Endothelial cell of umbilical vein (primary cell): ENCODE data around the gene TCF15. TPM values are rescaled to one million over a fixed set of nuclear protein-coding genes. Genes with fewer than 3 reads are reported as not detected.

ENCODE experiments used
- BruUV-seq: library from RNA; stranded (reverse); fragments of 400-500 nt; replicated peaks from 2 replicates; lab custom pipeline; 2021; lab: Mats Ljungman, UMichigan
- CTCF ChIA-PET: fragments of 300-600, 350-600 bp; sonication (Branson Sonifier 250); formaldehyde crosslinking; loops from one replicate; lab custom pipeline; 2021; ENCODE audit warnings: antibody characterized with exemption, inconsistent platforms; lab: Charles Lee
- POLR2A ChIA-PET: fragments of 300-600, 350-600 bp; sonication (Branson Sonifier 250); formaldehyde crosslinking; loops from one replicate; lab custom pipeline; 2021; ENCODE audit warnings: antibody characterized with exemption, inconsistent platforms; lab: Charles Lee
- DNase-seq: peaks from one replicate; pipeline ENCODE4 v3.0.0-alpha.2; 2011; ENCODE audit warnings: low read depth, low spot score
- FAIRE-seq: peaks from 2 replicates; lab custom pipeline; 2011; peaks lifted over from hg19 to GRCh38; lab: Jason Lieb, UNC
- H2AFZ ChIP-seq: 2 replicates; pipeline ENCODE4 v1.6.0; 2012; ENCODE audit warnings: low read depth, low read length, control low read depth, inconsistent platforms
- H3K27ac ChIP-seq: 2 replicates; pipeline ENCODE4 v1.5.1; 2011; ENCODE audit warnings: low read depth, mild to moderate bottlenecking, control low read depth, low read length, moderate library complexity; ENCODE audit not compliant: insufficient read depth
- H3K27me3 ChIP-seq, 2 experiments: 2 replicates each; pipeline versions ENCODE4 v1.6.0 to v1.6.1; 2011; ENCODE audit warnings: low read length in 2 of 2, mixed read lengths in 1 of 2; ENCODE audit not compliant: control insufficient read depth in 2 of 2, insufficient read depth in 2 of 2
- H3K36me3 ChIP-seq, 2 experiments: 2 replicates in 1 of 2; 3 replicates in 1 of 2; pipeline ENCODE4 v1.5.1; 2011; ENCODE audit warnings: low read length in 2 of 2, mild to moderate bottlenecking in 1 of 2, moderate library complexity in 1 of 2; ENCODE audit not compliant: control insufficient read depth in 2 of 2, insufficient read depth in 2 of 2; ENCODE audit errors: extremely low read depth in 1 of 2
- H3K4me1 ChIP-seq: 3 replicates; pipeline ENCODE4 v1.5.1; 2011; ENCODE audit warnings: mild to moderate bottlenecking, low read length; ENCODE audit not compliant: control insufficient read depth, insufficient read depth; ENCODE audit errors: extremely low read depth
- H3K4me2 ChIP-seq: 2 replicates; pipeline ENCODE4 v1.6.1; 2011; ENCODE audit warnings: low read length, control low read depth, mixed read lengths; ENCODE audit not compliant: insufficient read depth
- H3K4me3 ChIP-seq, 3 experiments: fragments of 200-600 bp in 1 of 3; sonication (generic), shearing (Covaris generic) in 1 of 3; replicated peaks in 1 of 3; 2 replicates each; pipeline ENCODE4 v1.5.1; 2011 to 2016; ENCODE audit warnings: control low read depth in 3 of 3, low read length in 3 of 3, mild to moderate bottlenecking in 2 of 3, inconsistent platforms in 1 of 3, low read depth in 1 of 3, moderate library complexity in 1 of 3; ENCODE audit not compliant: insufficient read depth in 1 of 3
- H3K79me2 ChIP-seq: 2 replicates; pipeline ENCODE4 v1.6.0; 2012; ENCODE audit warnings: low read length, inconsistent platforms; ENCODE audit not compliant: control insufficient read depth, insufficient read depth
- H3K9ac ChIP-seq: replicated peaks from 2 replicates; pipeline ENCODE3; 2011; ENCODE audit warnings: low read length, control low read depth; ENCODE audit not compliant: insufficient read depth; ENCODE audit errors: extremely low read depth
- H3K9me1 ChIP-seq: replicated peaks from 3 replicates; pipeline ENCODE4 v1.6.0; 2011; ENCODE audit warnings: mild to moderate bottlenecking, low read length; ENCODE audit not compliant: control insufficient read depth, insufficient read depth; ENCODE audit errors: extremely low read depth
- H3K9me3 ChIP-seq: replicated peaks from 2 replicates; pipeline ENCODE4 v1.5.1; 2012; ENCODE audit warnings: low read length, inconsistent platforms; ENCODE audit not compliant: control insufficient read depth, insufficient read depth
- H4K20me1 ChIP-seq: replicated peaks from 2 replicates; pipeline ENCODE3; 2011; ENCODE audit warnings: mild to moderate bottlenecking, low read length; ENCODE audit not compliant: control insufficient read depth, insufficient read depth; ENCODE audit errors: extremely low read depth
- EZH2 ChIP-seq: IDR thresholded peaks from 2 replicates; pipeline ENCODE4 v1.6.1; 2012; ENCODE audit warnings: borderline replicate concordance, low read depth, mild to moderate bottlenecking, moderate library complexity, low read length, inconsistent platforms; ENCODE audit not compliant: severe bottlenecking
- FOS ChIP-seq: IDR thresholded peaks from 2 replicates; pipeline ENCODE4 v1.6.1; 2011; ENCODE audit warnings: mild to moderate bottlenecking, low read length, moderate library complexity, borderline replicate concordance; ENCODE audit not compliant: insufficient read depth
- GATA2 ChIP-seq: IDR thresholded peaks from 2 replicates; pipeline ENCODE4 v1.7.0; 2011; ENCODE audit warnings: low read depth, mild to moderate bottlenecking, moderate library complexity, mixed read lengths, low read length; ENCODE audit not compliant: insufficient read length, insufficient read depth
- JUN ChIP-seq: IDR thresholded peaks from 2 replicates; pipeline ENCODE4 v1.6.1; 2011; ENCODE audit warnings: borderline replicate concordance, low read depth; ENCODE audit not compliant: insufficient read length, insufficient read depth
- MYC ChIP-seq: IDR thresholded peaks from one replicate; pipeline ENCODE4 v1.6.1; 2011; ENCODE audit warnings: mild to moderate bottlenecking, low read depth, low read length
- POLR2A ChIP-seq: IDR thresholded peaks from 2 replicates; pipeline ENCODE4 v1.6.1; 2012; ENCODE audit warnings: low read depth, mild to moderate bottlenecking, control low read depth, low read length
- POLR2AphosphoS5 ChIP-seq: IDR thresholded peaks from 2 replicates; pipeline ENCODE4 v1.6.1; 2012; ENCODE audit warnings: low read depth, mild to moderate bottlenecking, control low read depth, low read length, moderate library complexity; ENCODE audit not compliant: insufficient read depth
- dilution Hi-C: fragments of 300-500 bp; cut with MboI; formaldehyde crosslinking; loops from one replicate; pipeline ENCODE4 v1.15.0; 2019; ENCODE audit warnings: low sequenced_read_pairs; ENCODE audit not compliant: extremely low pct_ligation_motif_present
- intact Hi-C: fragments of 100-400 bp; cut with micrococcal nuclease; formaldehyde crosslinking; loops from one replicate; pipeline ENCODE4 v1.10.0; 2022
- polyA plus RNA-seq, 4 experiments: library from polyadenylated mRNA; depleted of rRNA in 3 of 4; stranded (reverse) in 3 of 4; unstranded in 1 of 4; fragments of >200 nt; gene quantifications; 2 replicates each; pipeline versions ENCODE4 v1.2.1 to v1.2.3, GENCODE V29; 2011 to 2012; ENCODE audit warnings: missing spikeins in 1 of 4
- total RNA-seq: library from RNA; stranded (reverse); gene quantifications from 2 replicates; pipeline ENCODE4 v1.2.3, GENCODE V29; 2021
- TF ChIP-seq, protein P1 (sequence below): IDR thresholded peaks from 2 replicates; pipeline ENCODE4 v1.6.1; 2011; ENCODE audit not compliant: insufficient read depth, insufficient read length
- TF ChIP-seq, protein P2 (sequence below), 2 donors: IDR thresholded peaks; 1 replicate in 1 of 2; 2 replicates in 1 of 2; pipeline ENCODE4 v1.5.1; 2011; ENCODE audit warnings: low read length in 2 of 2, mild to moderate bottlenecking in 2 of 2, moderate library complexity in 2 of 2, control low read depth in 1 of 2, inconsistent platforms in 1 of 2, low read depth in 1 of 2; ENCODE audit not compliant: insufficient read depth in 1 of 2; ENCODE audit errors: extremely low read depth in 1 of 2

Gene TCF15
- total and polyA plus RNA-seq, 2 donors (not counting 3 experiments of a cell fraction or from before 2014, with no cell fraction given), result 0.07 to 1.3 TPM

DNA sequence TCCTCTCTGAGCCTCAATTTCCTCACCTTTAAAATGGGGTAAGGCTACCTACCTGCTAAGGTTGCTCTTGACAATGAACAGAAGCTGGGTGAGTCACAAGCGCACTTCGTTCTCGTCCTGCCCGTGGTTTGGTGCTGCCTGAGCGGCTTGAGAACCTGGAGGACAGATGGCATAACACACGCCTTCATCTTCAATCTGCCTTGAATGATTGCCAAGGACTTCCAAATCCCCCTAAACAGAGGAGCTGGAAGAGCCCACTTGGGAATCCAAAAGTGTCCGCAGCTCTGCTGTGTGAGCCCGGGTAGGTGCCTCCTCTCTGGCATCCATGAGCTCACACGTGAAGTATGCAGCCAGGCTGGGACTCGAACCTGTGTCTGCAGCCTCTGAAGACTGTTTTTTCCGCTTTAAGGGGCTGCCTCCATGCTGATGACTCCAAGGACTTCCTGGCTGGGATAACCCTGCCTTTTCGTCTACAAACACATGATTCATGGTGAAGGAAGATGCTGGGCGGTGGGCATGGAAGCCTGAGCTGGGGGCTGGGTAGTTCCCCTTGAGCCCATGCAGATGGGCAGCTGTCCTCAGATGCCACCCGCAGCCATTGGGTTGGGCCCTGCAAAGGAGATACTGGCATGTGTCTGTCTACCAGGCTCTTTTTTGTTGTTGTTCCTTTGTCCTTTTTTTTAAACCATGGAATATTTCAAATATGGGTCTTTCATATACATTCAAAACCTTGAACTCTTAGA, 41.3 kb downstream of the TCF15 start:
- CTCF ChIA-PET, result interaction anchor here (1.2 to 1.4 kb wide), 3 partner anchors 9 to 99 kb away, joined by 5 to 8 read pairs (median 5); no protein-coding TSS in a partner anchor
- Histone ChIP-seq H2AFZ (no peak overlapping the region), H3K4me2 (no peak overlapping the region), H3K9me3 (no peaks in the 10 kb centered on the region), H3K36me3 (no peaks in the 10 kb centered on the region), H3K4me1 (peaks cover 15% of the 10 kb centered on the region), H3K9ac (no peak overlapping the region), H4K20me1 (no peaks in the 10 kb centered on the region), H3K27me3 (peaks cover 0 to 5% of the 10 kb centered on the region in 2 experiments), H3K4me3 (no peak overlapping the region), H3K27ac (no peak overlapping the region), H3K9me1 (no peaks in the 10 kb centered on the region), H3K79me2 (no peaks in the 10 kb centered on the region)
- no peak for DNase-seq
- dilution Hi-C loops, result no loop called here
- BruUV-seq, result no TSS peak
- POLR2A ChIA-PET, result interaction anchor here (0.8 kb wide), 1 partner anchor 8 kb away, joined by 3 read pairs; no protein-coding TSS in a partner anchor
- FAIRE-seq, result no peak
- intact Hi-C loops, result no loop called here
- TF ChIP-seq, protein P1, sequence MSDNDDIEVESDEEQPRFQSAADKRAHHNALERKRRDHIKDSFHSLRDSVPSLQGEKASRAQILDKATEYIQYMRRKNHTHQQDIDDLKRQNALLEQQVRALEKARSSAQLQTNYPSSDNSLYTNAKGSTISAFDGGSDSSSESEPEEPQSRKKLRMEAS, result no peak
- TF ChIP-seq JUN (no peak), MYC (no peak)

DNA sequence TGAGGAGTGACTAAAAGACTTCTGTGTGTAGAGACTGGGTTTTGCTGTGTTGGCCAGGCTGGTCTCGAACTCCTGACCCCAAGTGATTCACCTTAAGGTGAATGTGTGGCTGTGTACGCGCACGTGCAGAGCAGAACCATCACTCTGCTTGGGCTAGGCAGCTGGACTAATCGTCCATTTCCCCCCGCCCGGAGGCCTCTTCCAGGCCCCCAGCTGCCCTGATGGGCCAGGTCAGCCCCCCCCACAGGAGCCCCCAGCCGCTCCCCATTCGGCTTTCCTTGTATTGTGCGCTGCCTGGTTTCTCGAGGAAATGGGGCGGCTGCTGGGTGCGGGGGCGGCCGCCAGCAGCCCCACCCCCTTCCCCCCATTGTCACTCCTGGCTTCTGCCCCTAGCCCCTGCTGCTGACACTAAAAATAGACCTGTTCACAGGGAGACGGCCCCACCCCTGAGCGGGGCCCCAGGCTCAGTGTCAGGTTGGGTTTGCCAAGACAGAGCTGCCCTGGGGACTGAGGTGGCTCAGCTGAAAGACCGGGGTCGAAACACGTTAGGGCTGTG, 41.9 kb downstream of the TCF15 start:
- no peak overlapping the region for H3K9ac ChIP-seq
- TF ChIP-seq, protein P1, result no peak
- TF ChIP-seq FOS, result no peak
- TF ChIP-seq GATA2, result no peak
- TF ChIP-seq MYC, result no peak
- no peak for TF ChIP-seq POLR2A
- TF ChIP-seq POLR2AphosphoS5, result no peak
- TF ChIP-seq JUN, result no peak
- TF ChIP-seq, protein P2, sequence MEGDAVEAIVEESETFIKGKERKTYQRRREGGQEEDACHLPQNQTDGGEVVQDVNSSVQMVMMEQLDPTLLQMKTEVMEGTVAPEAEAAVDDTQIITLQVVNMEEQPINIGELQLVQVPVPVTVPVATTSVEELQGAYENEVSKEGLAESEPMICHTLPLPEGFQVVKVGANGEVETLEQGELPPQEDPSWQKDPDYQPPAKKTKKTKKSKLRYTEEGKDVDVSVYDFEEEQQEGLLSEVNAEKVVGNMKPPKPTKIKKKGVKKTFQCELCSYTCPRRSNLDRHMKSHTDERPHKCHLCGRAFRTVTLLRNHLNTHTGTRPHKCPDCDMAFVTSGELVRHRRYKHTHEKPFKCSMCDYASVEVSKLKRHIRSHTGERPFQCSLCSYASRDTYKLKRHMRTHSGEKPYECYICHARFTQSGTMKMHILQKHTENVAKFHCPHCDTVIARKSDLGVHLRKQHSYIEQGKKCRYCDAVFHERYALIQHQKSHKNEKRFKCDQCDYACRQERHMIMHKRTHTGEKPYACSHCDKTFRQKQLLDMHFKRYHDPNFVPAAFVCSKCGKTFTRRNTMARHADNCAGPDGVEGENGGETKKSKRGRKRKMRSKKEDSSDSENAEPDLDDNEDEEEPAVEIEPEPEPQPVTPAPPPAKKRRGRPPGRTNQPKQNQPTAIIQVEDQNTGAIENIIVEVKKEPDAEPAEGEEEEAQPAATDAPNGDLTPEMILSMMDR (IDR thresholded peaks at IDR 0.05; ENCODE audit: extremely low read depth in 1 of 2, insufficient read depth in 1 of 2, low read depth in 1 of 2, low read length in 2 of 2), result no peak
- TF ChIP-seq EZH2, result no peak
- no peaks in the 10 kb centered on the region for H3K9me1 ChIP-seq
- intact Hi-C loops, result no loop called here
- H3K9me3 ChIP-seq, result no peaks in the 10 kb centered on the region
- dilution Hi-C loops, result no loop called here
- DNase-seq (no peak), FAIRE-seq (no peak)
- POLR2A ChIA-PET, result interaction anchor here (0.8 kb wide), 1 partner anchor 9 kb away, joined by 3 read pairs; no protein-coding TSS in a partner anchor
- no TSS peak for BruUV-seq
- H4K20me1 ChIP-seq, result no peaks in the 10 kb centered on the region
- no peak overlapping the region for H2AFZ ChIP-seq
- no peaks in the 10 kb centered on the region for H3K79me2 ChIP-seq
- H3K27ac ChIP-seq, result no peak overlapping the region
- H3K36me3 ChIP-seq, result no peaks in the 10 kb centered on the region
- peaks cover 10% of the 10 kb centered on the region for H3K4me1 ChIP-seq
- peaks cover 0 to 5% of the 10 kb centered on the region in 2 experiments for H3K27me3 ChIP-seq
- H3K4me2 ChIP-seq, result no peak overlapping the region
- H3K4me3 ChIP-seq, result no peak overlapping the region
- CTCF ChIA-PET, result interaction anchor here (1.2 to 1.4 kb wide), 3 partner anchors 9 to 99 kb away, joined by 4 to 8 read pairs (median 5); no protein-coding TSS in a partner anchor
